Glomerular visceral epithelial cell (primary cell): ENCODE data around the gene PLK1.
"Not testable (repeated sequence)": the region's sequence is repeated elsewhere in the genome, so short reads cannot be mapped to it uniquely, and the experiment has no call there.

Experiments used
- DNase-seq: peaks from one replicate; pipeline ENCODE4 v3.0.0-alpha.2; 2016; ENCODE audit errors: extremely low spot score

Gene PLK1

DNA sequence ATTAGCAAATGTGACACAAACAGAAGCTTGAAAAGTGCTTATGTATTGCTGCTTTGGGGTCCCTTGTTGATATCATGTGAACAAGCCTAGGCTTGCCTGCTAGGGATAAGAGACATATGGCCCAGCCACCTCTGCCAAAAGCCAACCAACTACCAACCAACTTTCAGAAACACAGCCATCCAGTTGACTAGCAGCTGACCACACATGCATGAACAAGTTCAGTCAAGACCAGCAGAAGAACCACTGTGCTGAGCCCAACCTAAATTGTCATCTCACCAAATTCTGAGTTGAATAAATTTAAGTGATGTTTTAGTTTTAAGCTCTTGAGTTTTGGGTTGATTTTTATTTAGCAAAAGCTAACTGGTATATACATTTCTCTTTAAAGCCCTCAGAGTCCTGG lies 30.8 kb downstream of the PLK1 start:
- no peak for DNase-seq

DNA sequence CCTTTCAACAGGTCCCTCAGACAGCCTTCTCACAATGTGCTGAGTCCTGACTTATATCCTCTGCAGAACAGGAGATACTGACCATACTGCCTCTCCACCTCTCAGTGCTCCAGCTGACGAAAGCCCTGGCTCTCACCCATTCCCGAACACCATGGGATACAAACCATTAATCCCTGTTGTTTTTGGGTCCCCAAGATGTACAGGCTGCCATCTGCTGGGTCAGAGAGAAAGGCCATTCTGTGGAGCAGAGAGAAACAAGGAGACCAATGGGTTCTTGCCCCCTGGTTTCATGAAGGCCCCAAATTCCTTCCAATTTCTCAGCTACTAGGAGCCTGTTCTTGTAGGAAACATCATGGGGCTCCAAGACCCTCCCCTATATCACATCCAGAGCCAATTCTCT lies 31.3 kb downstream of the PLK1 start:
- DNase-seq = no peak

DNA sequence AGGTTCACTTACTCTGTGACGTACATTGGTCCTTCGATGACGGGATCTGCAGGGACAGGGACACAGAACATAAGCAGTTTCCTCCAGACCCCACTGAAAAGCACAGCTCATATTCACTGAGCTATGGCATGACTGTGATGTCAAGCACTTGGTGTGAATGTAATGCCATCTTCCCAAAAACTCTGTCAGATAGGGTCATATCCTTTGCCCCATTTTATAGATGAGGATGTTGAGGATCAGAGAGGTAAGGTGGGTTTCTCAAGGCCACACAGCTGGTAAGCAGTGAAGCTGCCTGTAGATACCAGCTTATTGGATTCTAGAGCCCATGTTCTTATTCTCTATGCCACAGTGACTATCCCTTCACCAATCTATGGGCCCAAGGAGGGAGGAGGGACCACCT lies 31.8 kb downstream of the PLK1 start:
- DNase-seq = no peak

GRCh38 chr16:23711785-23712184 lies 33.1 kb downstream of the PLK1 start:
- no peak for DNase-seq

GRCh38 chr16:23712976-23713375 lies 34.3 kb downstream of the PLK1 start, which contains the start of gene ERN2:
Gene ERN2 (minus strand): TSS chr16:23713222. CDS start chr16:23713187, 35 bp downstream.
- no peak for DNase-seq

DNA sequence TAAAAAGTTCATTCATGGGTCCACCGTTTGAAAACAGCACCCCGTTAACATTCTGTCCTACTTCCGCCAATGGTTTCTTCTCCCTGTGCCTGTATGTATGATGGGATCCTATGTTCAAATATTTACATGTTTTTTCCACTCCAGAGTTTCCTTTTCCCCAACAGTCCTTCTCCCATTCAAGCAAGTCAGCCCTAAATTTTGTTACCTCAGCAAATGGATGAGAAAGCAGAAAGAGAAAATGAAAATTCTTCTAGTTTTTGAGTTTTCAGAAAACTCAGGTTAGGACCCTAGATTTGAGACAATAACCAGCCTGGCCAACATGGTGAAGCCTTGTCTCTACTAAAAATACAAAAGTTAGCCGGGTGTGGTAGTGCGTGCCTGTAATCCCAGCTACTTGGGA lies 37.8 kb downstream of the PLK1 start:
- DNase-seq = no peak

- not testable (repeated sequence) for DNase-seq
Measured at GRCh38 chr16:23722613-23723240, 44.0 kb downstream of the PLK1 start.

DNA sequence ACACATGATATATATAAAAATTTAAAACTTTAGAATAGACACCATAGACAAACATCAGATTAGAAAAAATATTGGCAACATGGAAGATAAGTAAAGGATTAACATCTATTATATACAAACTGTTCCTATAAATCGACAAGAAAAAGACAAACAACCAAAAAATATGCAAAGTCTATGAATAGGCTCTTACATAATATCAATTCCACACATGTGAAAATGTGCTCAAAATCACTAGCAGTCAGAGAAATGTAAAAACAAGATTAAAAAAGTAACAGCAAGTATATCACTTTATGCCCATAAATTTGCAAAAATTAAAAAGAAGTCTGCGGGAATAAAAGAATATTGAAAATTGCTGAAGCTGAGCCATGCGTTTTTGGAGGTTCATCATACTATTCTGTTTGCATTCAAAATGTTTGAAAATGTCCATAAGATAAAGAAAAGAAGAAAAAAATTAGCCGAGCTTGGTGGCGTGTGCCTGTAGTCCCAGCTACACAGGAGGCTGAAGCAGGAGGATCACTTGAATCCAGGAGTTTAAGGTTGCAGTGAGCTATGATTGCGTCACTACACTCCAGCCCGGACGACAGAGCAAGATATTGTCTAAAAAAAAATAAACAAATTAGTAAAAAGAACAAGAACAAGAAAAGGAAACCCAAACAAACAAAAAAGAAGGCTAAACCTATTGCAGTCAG lies 45.6 kb downstream of the PLK1 start:
- no peak for DNase-seq

DNA sequence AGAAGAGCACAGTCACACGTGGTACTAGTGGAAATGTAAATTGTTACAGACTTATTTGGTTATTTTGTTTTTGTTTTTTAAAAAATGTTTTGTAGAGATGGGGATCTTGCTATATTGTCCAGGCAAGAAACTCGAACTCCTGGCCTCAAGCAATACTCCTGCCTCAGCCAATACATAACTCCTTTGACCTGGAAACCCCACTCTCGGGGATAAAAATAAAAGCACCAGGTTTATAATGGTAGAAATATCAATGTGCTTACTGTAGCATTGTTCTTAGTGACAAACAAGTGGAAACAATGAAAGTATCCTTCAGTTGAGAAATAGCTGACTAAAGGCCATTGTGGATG lies 46.1 kb downstream of the PLK1 start:
- DNase-seq = no peak

DNA sequence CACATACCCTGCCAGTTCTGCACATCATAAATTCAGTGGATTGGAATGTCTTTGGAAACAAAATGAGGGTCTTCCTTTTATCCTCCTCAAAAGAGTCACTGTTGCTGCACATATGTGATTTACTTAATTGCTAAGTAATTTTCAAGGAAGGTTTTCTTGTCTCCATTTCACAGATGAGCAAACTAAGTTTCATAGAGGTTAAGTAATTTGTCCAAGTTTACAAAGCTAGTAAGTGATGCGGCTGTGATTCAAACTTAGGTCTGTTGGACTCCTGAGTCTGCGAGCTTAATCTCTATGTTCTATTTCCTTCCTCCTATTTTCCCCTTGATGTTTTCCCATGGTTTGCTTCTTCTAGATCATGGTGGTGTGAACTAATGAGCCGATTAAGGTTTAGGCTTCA lies 48.0 kb downstream of the PLK1 start:
- no peak for DNase-seq

DNA sequence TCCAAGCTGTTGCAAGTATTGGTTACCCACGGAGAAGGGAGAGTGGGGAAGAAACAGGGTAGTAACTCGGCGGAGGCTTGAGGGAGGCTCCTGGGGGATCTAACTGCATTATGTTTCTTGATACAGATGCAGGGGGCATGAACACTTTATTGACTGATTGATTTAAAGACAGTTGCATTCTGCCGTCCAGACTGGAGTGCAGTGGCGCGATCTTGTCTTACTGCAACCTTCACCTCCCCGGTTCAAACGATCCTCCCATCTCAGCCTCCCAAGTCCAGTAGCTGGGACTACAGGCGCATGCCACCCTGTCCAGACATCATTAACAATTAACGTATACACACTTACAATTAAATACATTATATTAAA lies 49.4 kb downstream of the PLK1 start:
- DNase-seq = no peak

DNA sequence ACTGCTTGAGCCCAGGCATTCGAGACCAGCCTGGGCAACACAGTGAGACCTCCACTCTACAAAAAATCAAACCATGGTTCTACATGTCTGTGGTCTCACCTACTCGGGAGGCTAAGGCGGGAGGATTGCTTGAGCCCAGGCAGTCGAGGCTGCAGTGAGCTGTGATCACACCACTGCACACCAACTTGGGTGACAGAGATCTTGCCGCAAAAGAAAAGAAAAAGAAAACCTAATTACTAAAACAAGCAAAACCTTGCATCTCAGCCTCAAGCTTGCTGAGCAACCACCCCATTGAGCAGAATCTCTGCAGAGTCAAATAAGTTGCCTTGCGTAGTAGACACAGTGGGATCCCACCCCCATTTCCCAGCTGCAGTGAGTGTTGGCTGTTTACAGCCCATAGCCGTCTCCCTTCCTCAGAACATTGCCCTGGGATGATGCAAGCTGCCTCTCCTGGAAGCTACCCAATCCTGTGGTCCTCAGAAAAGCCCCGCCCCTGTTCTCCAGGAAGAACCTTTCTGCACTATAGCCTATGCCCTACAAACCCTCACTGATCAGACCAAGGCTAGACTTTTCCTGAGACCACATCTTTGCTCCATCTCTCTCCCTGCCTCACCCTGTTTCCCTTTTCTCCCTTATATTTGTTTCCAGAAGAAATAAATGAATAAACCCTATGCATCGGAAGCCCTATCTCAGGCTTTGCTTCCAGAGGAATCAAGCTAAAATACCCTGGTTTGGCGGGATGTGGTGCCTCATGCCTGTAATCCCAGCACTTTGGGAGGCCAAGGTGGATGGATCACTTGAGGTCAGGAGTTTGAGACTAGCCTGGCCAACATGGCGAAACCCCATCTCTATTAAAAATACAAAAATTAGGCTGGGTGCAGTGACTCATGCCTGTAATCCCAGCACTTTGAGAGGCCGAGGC lies 51.1 kb downstream of the PLK1 start:
- peak; percentile 14 for DNase-seq

DNA sequence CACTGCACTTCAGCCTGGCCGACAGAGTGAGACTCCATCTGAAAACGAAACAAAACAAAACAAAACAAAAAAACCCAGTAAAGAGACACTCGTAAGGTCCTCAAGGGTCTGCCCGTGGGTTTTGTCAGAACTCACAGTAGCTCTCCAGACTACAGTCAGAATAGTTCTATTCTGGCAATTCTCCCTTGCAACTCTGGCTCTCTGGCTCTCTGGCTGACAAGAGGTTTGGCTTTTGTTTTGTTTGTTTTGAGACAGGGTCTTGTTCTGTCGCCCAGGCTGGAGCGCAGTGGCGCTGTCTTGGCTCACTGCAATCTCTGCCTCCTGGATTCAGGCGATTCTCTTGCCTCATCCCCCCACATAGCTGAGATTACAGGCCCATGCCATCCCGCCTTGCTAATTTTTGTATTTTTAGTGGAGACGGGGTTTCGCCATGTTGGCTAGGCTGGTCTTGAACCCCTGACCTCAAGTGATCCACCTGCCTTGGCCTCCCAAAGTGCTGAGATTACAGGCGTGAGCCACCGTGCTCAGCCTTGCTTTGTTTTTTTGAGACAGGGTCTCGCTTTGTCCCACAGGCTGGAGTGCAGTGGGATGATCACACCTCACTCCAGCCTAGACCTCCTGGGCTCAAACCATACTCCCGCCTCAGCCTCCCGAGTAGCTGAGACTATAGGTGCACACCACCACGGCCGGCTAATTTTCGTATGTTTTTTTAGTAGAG lies 55.6 kb downstream of the PLK1 start:
- DNase-seq = no peak

GRCh38 chr16:23737423-23738028 lies 58.8 kb downstream of the PLK1 start:
- not testable (repeated sequence) for DNase-seq

GRCh38 chr16:23739516-23739915 lies 60.8 kb downstream of the PLK1 start:
- no peak for DNase-seq
